Activated T-helper 2 cell treated with anti-CD3 and anti-CD28 coated beads, Interferon-gamma antibody, Interleukin-2, Interleukin-4, amounts not matched to agents 10 μg/mL and 5 μg/mL and 100 μg/mL, durations not matched to agents 14 hours and 24 hours and 36 hours (primary cell): ENCODE measurements around the gene CNN3. TPM values are rescaled to one million over a fixed set of nuclear protein-coding genes. Genes with fewer than 3 reads are reported as not detected.
A peak's percentile ranks its signal among the peaks of the same experiment; 100 is the strongest.
"Not testable (repeated sequence)": the region's sequence is repeated elsewhere in the genome, so short reads cannot be mapped to it uniquely, and the experiment has no call there.

ENCODE experiments used
- DNase-seq: peaks from one replicate; pipeline ENCODE4 v3.0.0; 2021; ENCODE audit warnings: low spot score
- H3K27ac Mint-ChIP-seq: one replicate; pipeline ENCODE4 v1.8.0; 2021; ENCODE audit warnings: mixed read lengths
- H3K27me3 Mint-ChIP-seq: one replicate; pipeline ENCODE4 v1.8.0; 2021; ENCODE audit warnings: low read depth, mixed read lengths
- H3K36me3 Mint-ChIP-seq: one replicate; pipeline ENCODE4 v1.8.0; 2021; ENCODE audit warnings: low read depth, mixed read lengths
- H3K4me1 Mint-ChIP-seq: one replicate; pipeline ENCODE4 v1.8.0; 2021; ENCODE audit warnings: low read depth, mixed read lengths
- H3K4me3 Mint-ChIP-seq: one replicate; pipeline ENCODE4 v1.8.0; 2021; ENCODE audit warnings: low read depth, mild to moderate bottlenecking, moderate library complexity, mixed read lengths
- H3K9me3 Mint-ChIP-seq: one replicate; pipeline ENCODE4 v1.8.0; 2021; ENCODE audit warnings: mixed read lengths
- intact Hi-C: fragments of 100-400 bp; cut with micrococcal nuclease; formaldehyde crosslinking; loops from one replicate; pipeline ENCODE4 v1.15.1; 2023
- total RNA-seq: library from RNA; stranded (reverse); gene quantifications from 2 replicates; pipeline ENCODE4 v1.2.3, GENCODE V29; 2022

The CNN3 gene
- total RNA-seq, 1 donor from 2014 or later: 2.6 TPM

GRCh38 chr1:94941480-94941879, 14.6 kb upstream of the CNN3 start:
- H3K9me3 Mint-ChIP-seq, H3K36me3 Mint-ChIP-seq, H3K4me3 Mint-ChIP-seq, intact Hi-C loops, H3K27me3 Mint-ChIP-seq, H3K4me1 Mint-ChIP-seq, DNase-seq, H3K27ac Mint-ChIP-seq: not testable (repeated sequence)

GRCh38 chr1:94940738-94941137, 13.8 kb upstream of the CNN3 start:
- Mint-ChIP-seq H3K4me3 (no peak overlapping the region), H3K9me3 (no peaks in the 10 kb centered on the region), H3K36me3 (no peaks in the 10 kb centered on the region), H3K27ac (no peak overlapping the region), H3K4me1 (no peaks in the 10 kb centered on the region), H3K27me3 (peaks cover 10% of the 10 kb centered on the region)
- intact Hi-C loops: no loop called here
- DNase-seq: no peak

GRCh38 chr1:94937820-94938219, 10.9 kb upstream of the CNN3 start:
- no peaks in the 10 kb centered on the region for H3K36me3 Mint-ChIP-seq
- peaks cover 3% of the 10 kb centered on the region for H3K4me1 Mint-ChIP-seq
- H3K9me3 Mint-ChIP-seq: no peaks in the 10 kb centered on the region
- H3K27me3 Mint-ChIP-seq: peaks cover 9% of the 10 kb centered on the region
- intact Hi-C loops: no loop called here
- DNase-seq: no peak
- H3K4me3 Mint-ChIP-seq: no peak overlapping the region
- no peak overlapping the region for H3K27ac Mint-ChIP-seq

GRCh38 chr1:94936861-94937620, 10.1 kb upstream of the CNN3 start:
- intact Hi-C loops: no loop called here
- H3K9me3 Mint-ChIP-seq: no peaks in the 10 kb centered on the region
- H3K27ac Mint-ChIP-seq: no peak overlapping the region
- peaks cover 3% of the 10 kb centered on the region for H3K4me1 Mint-ChIP-seq
- no peaks in the 10 kb centered on the region for H3K36me3 Mint-ChIP-seq
- H3K27me3 Mint-ChIP-seq: peaks cover 9% of the 10 kb centered on the region
- no peak for DNase-seq
- no peak overlapping the region for H3K4me3 Mint-ChIP-seq

- no peak overlapping the region for H3K27ac Mint-ChIP-seq
- peaks cover 11% of the 10 kb centered on the region for H3K27me3 Mint-ChIP-seq
- H3K4me1 Mint-ChIP-seq: peaks cover 3% of the 10 kb centered on the region
- intact Hi-C loops: no loop called here
- H3K9me3 Mint-ChIP-seq: no peaks in the 10 kb centered on the region
- no peak overlapping the region for H3K4me3 Mint-ChIP-seq
- no peak for DNase-seq
- H3K36me3 Mint-ChIP-seq: no peaks in the 10 kb centered on the region
These were observed 8.6 kb upstream of the CNN3 start for GRCh38 chr1:94935476-94935875.

GRCh38 chr1:94935034-94935433, 8.1 kb upstream of the CNN3 start:
- no peaks in the 10 kb centered on the region for H3K36me3 Mint-ChIP-seq
- H3K9me3 Mint-ChIP-seq: no peaks in the 10 kb centered on the region
- intact Hi-C loops: no loop called here
- H3K4me1 Mint-ChIP-seq: peaks cover 3% of the 10 kb centered on the region
- no peak overlapping the region for H3K27ac Mint-ChIP-seq
- peaks cover 11% of the 10 kb centered on the region for H3K27me3 Mint-ChIP-seq
- H3K4me3 Mint-ChIP-seq: no peak overlapping the region
- DNase-seq: no peak

GRCh38 chr1:94934551-94934950, 7.6 kb upstream of the CNN3 start:
- no peaks in the 10 kb centered on the region for H3K36me3 Mint-ChIP-seq

GRCh38 chr1:94931254-94931841, 4.4 kb upstream of the CNN3 start:
- H3K4me1 Mint-ChIP-seq: peaks cover 6% of the 10 kb centered on the region
- no peak for DNase-seq
- H3K36me3 Mint-ChIP-seq: peaks cover 3% of the 10 kb centered on the region

More at GRCh38 chr1:94934551-94934950, 7.6 kb upstream of the CNN3 start:
- intact Hi-C loops: no loop called here
- Mint-ChIP-seq H3K9me3 (no peaks in the 10 kb centered on the region), H3K27me3 (peaks cover 11% of the 10 kb centered on the region), H3K4me3 (no peak overlapping the region), H3K4me1 (peaks cover 3% of the 10 kb centered on the region), H3K27ac (no peak overlapping the region)
- DNase-seq: no peak

GRCh38 chr1:94929351-94930217, 2.7 kb upstream of the CNN3 start:
- Mint-ChIP-seq H3K4me3 (no peak overlapping the region), H3K27ac (no peak overlapping the region), H3K4me1 (peaks cover 12% of the 10 kb centered on the region), H3K9me3 (no peaks in the 10 kb centered on the region), H3K27me3 (peaks cover 39% of the 10 kb centered on the region), H3K36me3 (peaks cover 3% of the 10 kb centered on the region)
- DNase-seq: no peak
- intact Hi-C loops: loop anchor here (5.0 kb wide), 1 partner anchor 113 kb away; no protein-coding TSS in a partner anchor

More at GRCh38 chr1:94931254-94931841, 4.4 kb upstream of the CNN3 start:
- H3K27me3 Mint-ChIP-seq: peaks cover 27% of the 10 kb centered on the region
- H3K27ac Mint-ChIP-seq: no peak overlapping the region
- H3K9me3 Mint-ChIP-seq: no peaks in the 10 kb centered on the region
- intact Hi-C loops: no loop called here
- H3K4me3 Mint-ChIP-seq: no peak overlapping the region

- no peak overlapping the region for H3K27ac Mint-ChIP-seq
- no peak for DNase-seq
- H3K9me3 Mint-ChIP-seq: no peaks in the 10 kb centered on the region
- peaks cover 3% of the 10 kb centered on the region for H3K36me3 Mint-ChIP-seq
- intact Hi-C loops: loop anchor here (5.0 kb wide), 1 partner anchor 114 kb away; no protein-coding TSS in a partner anchor
- no peak overlapping the region for H3K4me3 Mint-ChIP-seq
- H3K27me3 Mint-ChIP-seq: peaks cover 45% of the 10 kb centered on the region
- peaks cover 12% of the 10 kb centered on the region for H3K4me1 Mint-ChIP-seq
These were observed 1.5 kb upstream of the CNN3 start for GRCh38 chr1:94928293-94928939.

GRCh38 chr1:94927405-94928175, 680 bp upstream of the CNN3 start:
- DNase-seq: no peak
- Mint-ChIP-seq H3K27ac (no peak overlapping the region), H3K27me3 (peaks cover 49% of the 10 kb centered on the region), H3K4me1 (peaks cover 15% of the 10 kb centered on the region), H3K36me3 (peaks cover 3% of the 10 kb centered on the region), H3K4me3 (peak overlapping the region; percentile 58), H3K9me3 (no peaks in the 10 kb centered on the region)
- intact Hi-C loops: loop anchor here (5.0 kb wide), 1 partner anchor 115 kb away; no protein-coding TSS in a partner anchor
